Upper lobe of left lung (tissue), 6 donors: ENCODE results near the gene DHRS1. TPM values are rescaled to one million over a fixed set of nuclear protein-coding genes. Genes with fewer than 3 reads are reported as not detected.
"Not testable (repeated sequence)": the region's sequence is repeated elsewhere in the genome, so short reads cannot be mapped to it uniquely, and the experiment has no call there.

Source experiments
- ATAC-seq, 2 donors: fragments of 200-7000 bp; cut with Tn5 transposase; one replicate each; pipeline ENCODE4 v1.9.1; 2022; ENCODE audit warnings: mild to moderate bottlenecking in 2 of 2, moderate library complexity in 2 of 2; ENCODE audit not compliant: low FRiP score in 2 of 2
- DNase-seq, 2 donors: peaks; one replicate each; pipeline ENCODE4 v3.0.0-alpha.2; 2019 to 2020
- H3K27ac ChIP-seq, 4 donors: fragments of 200-600 bp; sonication (generic); one replicate each; pipeline ENCODE4 v1.5.1; 2016 to 2019
- H3K27me3 ChIP-seq, 4 donors: fragments of 200-600 bp; sonication (generic); one replicate each; pipeline ENCODE4 v1.5.1; 2017 to 2019
- H3K36me3 ChIP-seq, 4 donors: fragments of 200-600 bp; sonication (generic); one replicate each; pipeline ENCODE4 v1.5.1; 2016 to 2019
- H3K4me1 ChIP-seq, 4 donors: fragments of 200-600 bp; sonication (generic); one replicate each; pipeline ENCODE4 v1.5.1; 2018 to 2019
- H3K4me3 ChIP-seq, 4 donors: fragments of 200-600 bp; sonication (generic); one replicate each; pipeline ENCODE4 v1.5.1; 2017 to 2019; ENCODE audit warnings: mild to moderate bottlenecking in 2 of 4, moderate library complexity in 1 of 4
- H3K9me3 ChIP-seq, 4 donors: fragments of 200-600 bp; sonication (generic); one replicate each; pipeline ENCODE4 v1.5.1; 2018 to 2019
- CTCF ChIP-seq, 6 experiments: fragments of 450-650 bp in 4 of 6; fragments of 200-600 bp in 2 of 6; sonication (generic) in 2 of 6; IDR thresholded peaks; one replicate each; pipeline ENCODE4 v1.5.1; 2016 to 2019; ENCODE audit warnings: antibody characterized with exemption in 6 of 6
- EP300 ChIP-seq, 4 donors: sonication (generic); formaldehyde crosslinking; IDR thresholded peaks; one replicate each; pipeline ENCODE4 v1.5.1; 2017; ENCODE audit warnings: antibody characterized with exemption in 4 of 4, control low read depth in 2 of 4
- POLR2A ChIP-seq, 4 donors: fragments of 450-650 bp; IDR thresholded peaks; one replicate each; pipeline ENCODE4 v1.5.1; 2016 to 2017; ENCODE audit warnings: antibody characterized with exemption in 4 of 4, mild to moderate bottlenecking in 2 of 4
- POLR2AphosphoS5 ChIP-seq, 2 donors: sonication (generic); formaldehyde crosslinking; IDR thresholded peaks; one replicate each; pipeline ENCODE4 v1.5.1; 2017; ENCODE audit warnings: antibody characterized with exemption in 2 of 2
- WGBS, 2 donors: methylation state at CpG; one replicate each; pipeline ENCODE4 v1.1.5; 2017 to 2018; 5-methylcytosine and 5-hydroxymethylcytosine counted together
- total RNA-seq, 6 donors: library from RNA; depleted of rRNA in 4 of 6; stranded (reverse); fragments of >200 nt in 4 of 6; gene quantifications; one replicate each; pipeline versions ENCODE4 v1.1.0 to v1.2.1, GENCODE V29; 2016 to 2021
- donor health status: DM: no; HTN: no; CAD: no; lungs with moderate emphysema.
- donor health status: DM: no; HTN: yes; CAD: no; lungs with severe emphysema.

The DHRS1 gene
- total RNA-seq, 6 donors from 2014 or later: 23.0 to 60.3 (median 32.8) TPM

- H3K4me1 ChIP-seq: peaks cover 35 to 48% (median 46%) of the 10 kb centered on the region in 4 donors
- DNase-seq: no peak
Measured at GRCh38 chr14:24329073-24329663, 29.6 kb upstream of the DHRS1 start.

GRCh38 chr14:24327914-24328313, 28.3 kb upstream of the DHRS1 start:
- not testable (repeated sequence) for H3K27me3 ChIP-seq, ATAC-seq, H3K4me3 ChIP-seq, H3K9me3 ChIP-seq
- TF ChIP-seq CTCF (IDR thresholded peaks at IDR 0.05): peak; percentile 65 to 77 (median 73)
- Histone ChIP-seq H3K4me1 (peaks cover 25 to 37% (median 34%) of the 10 kb centered on the region in 4 donors), H3K27ac (peak overlapping the region in 3 of 4 donors; percentile 46 to 63 (median 62)), H3K36me3 (peaks cover 0 to 13% (median 6%) of the 10 kb centered on the region in 4 donors)
- WGBS, 2 donors: 5 to 23% methylated on average over 3 to 9 of the region's 9 CpGs
- peak in 1 of 2 donors; percentile 69 for DNase-seq

More at GRCh38 chr14:24329073-24329663, 29.6 kb upstream of the DHRS1 start:
- Histone ChIP-seq H3K9me3 (no peaks in the 10 kb centered on the region), H3K36me3 (peaks cover 0 to 9% (median 4%) of the 10 kb centered on the region in 4 donors), H3K27ac (peak overlapping the region; percentile 22 to 75 (median 49)), H3K4me3 (no peak overlapping the region), H3K27me3 (peaks cover 0 to under 1% (median 0%) of the 10 kb centered on the region in 4 donors)
- WGBS, 2 donors: 80 to 85% methylated on average over 12 of the region's 12 CpGs
- no peak for ATAC-seq
- TF ChIP-seq EP300 (IDR thresholded peaks at IDR 0.05) (no peak), CTCF (IDR thresholded peaks at IDR 0.05) (no peak), POLR2A (IDR thresholded peaks at IDR 0.05) (no peak), POLR2AphosphoS5 (IDR thresholded peaks at IDR 0.05) (no peak)

GRCh38 chr14:24327303-24327702, 27.7 kb upstream of the DHRS1 start:
- H3K4me1 ChIP-seq: peaks cover 19 to 32% (median 28%) of the 10 kb centered on the region in 4 donors
- TF ChIP-seq POLR2AphosphoS5 (IDR thresholded peaks at IDR 0.05) (peak in 1 of 2 donors; percentile 17), CTCF (IDR thresholded peaks at IDR 0.05) (no peak), POLR2A (IDR thresholded peaks at IDR 0.05) (no peak)
- ATAC-seq (no peak), DNase-seq (no peak)
- no peaks in the 10 kb centered on the region for H3K9me3 ChIP-seq
- H3K27me3 ChIP-seq: no peaks in the 10 kb centered on the region
- 64 to 78% methylated on average over 2 of the region's 2 CpGs for WGBS, 2 donors
- H3K4me3 ChIP-seq: no peak overlapping the region
- H3K36me3 ChIP-seq: peaks cover 0 to 13% (median 6%) of the 10 kb centered on the region in 4 donors
- H3K27ac ChIP-seq: peak overlapping the region; percentile 3 to 63 (median 54)

GRCh38 chr14:24325963-24326362, 26.4 kb upstream of the DHRS1 start:
- Histone ChIP-seq H3K27ac (no peak overlapping the region), H3K4me1 (peaks cover 13 to 27% (median 20%) of the 10 kb centered on the region in 4 donors), H3K27me3 (no peaks in the 10 kb centered on the region), H3K4me3 (no peak overlapping the region), H3K36me3 (peaks cover 0 to 17% (median 6%) of the 10 kb centered on the region in 4 donors), H3K9me3 (no peaks in the 10 kb centered on the region)
- ATAC-seq: no peak
- 76 to 91% methylated on average over 7 to 8 of the region's 9 CpGs for WGBS, 2 donors
- no peak for TF ChIP-seq POLR2AphosphoS5 (IDR thresholded peaks at IDR 0.05)
- TF ChIP-seq POLR2A (IDR thresholded peaks at IDR 0.05): no peak
- TF ChIP-seq CTCF (IDR thresholded peaks at IDR 0.05): no peak
- no peak for TF ChIP-seq EP300 (IDR thresholded peaks at IDR 0.05)
- DNase-seq: no peak

- H3K4me3 ChIP-seq: no peak overlapping the region
- TF ChIP-seq EP300 (IDR thresholded peaks at IDR 0.05) (no peak), POLR2AphosphoS5 (IDR thresholded peaks at IDR 0.05) (no peak)
- DNase-seq: no peak
- no peak overlapping the region for H3K27ac ChIP-seq
- no peak for ATAC-seq
- no peaks in the 10 kb centered on the region for H3K9me3 ChIP-seq
- peaks cover 0 to 22% (median 6%) of the 10 kb centered on the region in 4 donors for H3K36me3 ChIP-seq
- no peaks in the 10 kb centered on the region for H3K27me3 ChIP-seq
- WGBS, 2 donors: 73 to 87% methylated on average over 5 of the region's 5 CpGs
- H3K4me1 ChIP-seq: peaks cover 13 to 25% (median 18%) of the 10 kb centered on the region in 4 donors
Measured at GRCh38 chr14:24325041-24325530, 25.5 kb upstream of the DHRS1 start.
